Measurements from ENCODE around the gene CNPY4. TPM values are rescaled to one million over a fixed set of nuclear protein-coding genes. Genes with fewer than 3 reads are reported as not detected.
A peak's percentile ranks its signal among the peaks of the same experiment; 100 is the strongest.

The CNPY4 gene
- total RNA-seq, 1 experiment from 2014 or later, result 22.5 TPM

DNA sequence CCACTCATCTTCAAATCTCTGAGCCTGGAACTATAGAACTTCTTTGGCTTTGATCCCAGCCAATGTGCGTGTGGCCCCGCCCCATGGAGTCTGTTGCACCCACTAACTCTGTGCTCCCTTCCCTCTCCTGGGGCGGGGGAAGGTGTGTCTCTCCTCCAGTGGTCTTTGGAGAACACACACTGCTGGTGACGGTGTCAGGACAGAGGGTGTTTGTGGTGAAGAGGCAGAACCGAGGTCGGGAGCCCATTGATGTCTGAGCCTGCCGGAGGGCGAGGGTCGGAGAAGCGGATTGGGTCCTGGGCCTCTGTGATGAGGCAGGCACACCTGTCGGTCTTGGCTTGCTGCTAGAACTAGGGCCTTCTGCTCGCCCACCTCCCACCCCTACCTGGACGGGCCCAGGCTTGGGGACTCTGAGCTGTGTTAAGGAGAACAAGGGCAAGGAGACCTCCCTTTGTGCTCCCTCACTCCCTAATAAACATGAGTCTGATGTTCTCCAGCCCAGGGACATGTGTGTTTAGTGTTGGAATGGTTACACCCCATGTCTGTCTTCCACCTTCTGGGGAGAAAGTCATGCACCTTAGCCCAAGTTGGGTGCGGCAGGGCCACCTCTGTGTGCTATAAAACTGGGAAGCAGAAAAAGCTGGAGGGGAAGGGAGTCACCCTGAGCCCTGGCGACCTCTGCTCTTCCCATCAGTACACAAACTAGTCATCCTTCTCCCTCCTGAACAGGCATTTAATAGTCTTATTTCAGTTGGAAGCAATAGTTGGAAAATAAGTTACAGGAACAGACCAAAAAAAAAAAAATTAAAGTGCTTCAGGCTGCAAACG is 34.5 kb downstream of the CNPY4 start:
- H3K9me3 ChIP-seq (replicated peaks), result no peaks in the 10 kb centered on the region
- no peak overlapping the region for H3K27ac ChIP-seq
- no peak overlapping the region for H3K4me3 ChIP-seq
- H3K4me1 ChIP-seq (replicated peaks), result peaks cover 20% of the 10 kb centered on the region
- peaks cover 64% of the 10 kb centered on the region for H3K36me3 ChIP-seq
- DNase-seq (ENCODE audit: low read depth in 1 of 2, low spot score in 2 of 2), result no peak
- H3K27me3 ChIP-seq (replicated peaks), result no peaks in the 10 kb centered on the region

GRCh38 chr7:100154651-100155491 is 35.4 kb downstream of the CNPY4 start:
- no peak overlapping the region for H3K4me3 ChIP-seq
- no peaks in the 10 kb centered on the region for H3K9me3 ChIP-seq (replicated peaks)
- no peak for DNase-seq (ENCODE audit: low read depth in 1 of 2, low spot score in 2 of 2)
- H3K4me1 ChIP-seq (replicated peaks), result peaks cover 14% of the 10 kb centered on the region
- no peak overlapping the region for H3K27ac ChIP-seq
- peaks cover 64% of the 10 kb centered on the region for H3K36me3 ChIP-seq
- no peaks in the 10 kb centered on the region for H3K27me3 ChIP-seq (replicated peaks)

- DNase-seq (ENCODE audit: low read depth in 1 of 2, low spot score in 2 of 2), result no peak
- H3K4me3 ChIP-seq, result no peak overlapping the region
- H3K9me3 ChIP-seq (replicated peaks), result no peaks in the 10 kb centered on the region
- no peak overlapping the region for H3K27ac ChIP-seq
- peaks cover 64% of the 10 kb centered on the region for H3K36me3 ChIP-seq
- peaks cover 12% of the 10 kb centered on the region for H3K4me1 ChIP-seq (replicated peaks)
- no peaks in the 10 kb centered on the region for H3K27me3 ChIP-seq (replicated peaks)
Measured at GRCh38 chr7:100155553-100156317, 36.3 kb downstream of the CNPY4 start.

DNA sequence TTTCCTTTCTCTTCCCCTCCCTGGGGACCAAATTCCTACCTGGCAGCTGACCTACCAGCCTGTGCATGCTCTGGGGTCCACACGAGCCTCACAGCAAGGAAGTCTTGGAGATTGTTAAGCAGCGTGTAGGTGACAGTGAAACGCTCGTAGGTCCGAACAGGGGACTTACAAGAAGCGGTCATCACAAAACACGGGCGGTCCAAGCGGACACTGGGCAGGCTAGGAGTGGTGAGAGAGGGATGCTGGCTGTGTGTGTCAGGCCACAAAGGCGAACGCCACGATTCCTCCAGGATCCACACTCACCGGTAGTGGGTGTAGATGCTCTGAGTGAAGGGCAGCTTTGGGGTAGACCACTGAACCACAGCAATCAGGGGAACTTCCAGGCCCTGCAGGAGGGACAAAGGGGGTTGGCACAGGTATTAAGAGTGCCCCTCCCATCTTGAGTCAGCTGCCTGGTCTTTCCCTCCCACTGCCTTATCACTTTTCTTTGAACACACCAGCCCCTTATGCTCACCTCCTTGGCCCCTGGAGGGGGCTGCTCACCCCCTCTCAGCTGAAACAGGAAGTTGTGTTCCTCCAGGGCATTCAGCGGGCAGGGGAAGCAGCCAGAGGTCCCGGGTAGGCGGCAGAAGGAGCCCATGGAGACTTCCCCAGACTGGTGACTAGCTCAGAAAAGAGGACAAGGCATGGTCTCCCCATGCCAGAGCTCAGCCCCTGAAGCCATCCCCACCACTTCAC is 37.1 kb downstream of the CNPY4 start:
- Histone ChIP-seq H3K4me3 (peak overlapping the region; percentile 1; the same call in 1 of the 2 replicates), H3K4me1 (replicated peaks) (peaks cover 12% of the 10 kb centered on the region), H3K27ac (no peak overlapping the region), H3K9me3 (replicated peaks) (no peaks in the 10 kb centered on the region), H3K27me3 (replicated peaks) (no peaks in the 10 kb centered on the region), H3K36me3 (peaks cover 62% of the 10 kb centered on the region)
- no peak for DNase-seq (ENCODE audit: low read depth in 1 of 2, low spot score in 2 of 2)

DNA sequence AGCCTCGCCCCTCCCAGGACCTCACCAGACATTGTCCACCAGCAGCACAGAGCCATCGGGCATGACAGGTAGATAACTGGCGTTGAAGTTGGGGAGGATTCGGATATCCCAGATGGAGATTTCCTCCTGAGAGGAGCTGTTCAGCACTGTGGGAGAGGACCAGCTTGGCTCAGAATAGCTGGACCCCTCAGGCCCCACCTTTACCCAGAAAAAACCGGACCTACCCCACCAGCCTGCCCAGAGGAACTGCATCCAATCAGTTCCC is 37.6 kb downstream of the CNPY4 start:
- no peak for DNase-seq (ENCODE audit: low read depth in 1 of 2, low spot score in 2 of 2)
- peak overlapping the region; percentile 1; the same call in 1 of the 2 replicates for H3K4me3 ChIP-seq
- peaks cover 12% of the 10 kb centered on the region for H3K4me1 ChIP-seq (replicated peaks)
- no peak overlapping the region for H3K27ac ChIP-seq
- peaks cover 59% of the 10 kb centered on the region for H3K36me3 ChIP-seq
- H3K27me3 ChIP-seq (replicated peaks), result no peaks in the 10 kb centered on the region
- no peaks in the 10 kb centered on the region for H3K9me3 ChIP-seq (replicated peaks)

DNA sequence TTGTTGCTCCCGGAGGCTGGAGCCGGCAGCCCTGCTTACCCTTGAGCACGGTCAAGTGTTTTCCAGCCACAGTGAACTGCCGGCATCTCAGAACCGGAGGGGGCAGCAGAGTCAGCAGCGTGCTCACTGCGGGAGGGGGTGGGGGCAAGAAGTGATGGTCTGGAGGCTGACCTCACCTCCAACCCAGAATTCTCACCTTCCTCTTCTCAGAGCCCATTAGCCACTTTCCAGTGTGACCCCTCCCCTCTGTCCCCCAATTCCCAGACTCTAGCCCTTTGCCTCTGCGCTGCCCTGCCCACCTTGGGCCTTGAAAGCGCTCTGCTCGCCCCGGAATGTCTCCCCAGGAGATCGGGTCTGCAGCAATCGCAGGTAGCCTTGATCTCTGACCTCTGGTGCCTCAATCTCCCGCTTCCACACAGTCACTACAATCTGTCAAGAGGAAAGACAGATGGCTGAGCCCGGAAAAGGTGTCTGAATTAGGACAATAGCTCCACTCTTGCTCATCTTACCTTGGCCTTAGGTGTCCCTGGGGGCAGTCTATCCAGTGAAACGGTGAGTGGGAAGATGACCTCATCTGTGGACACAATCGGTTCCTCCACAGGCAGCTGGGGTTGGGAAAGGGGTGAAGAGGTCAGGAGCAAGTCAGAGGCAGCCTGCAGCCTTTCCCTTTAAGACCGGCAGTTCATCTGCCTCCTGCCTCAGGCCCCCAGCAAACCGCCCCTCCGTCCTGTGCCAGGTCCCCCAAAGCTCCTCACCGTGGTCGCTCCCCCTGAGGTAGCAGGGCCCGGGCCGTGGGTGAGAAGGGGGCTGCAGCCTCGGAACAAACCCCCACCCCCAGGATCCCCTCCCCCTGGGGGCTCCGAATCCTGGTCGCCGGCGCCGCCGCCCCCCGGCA is 38.1 kb downstream of the CNPY4 start:
- no peak for DNase-seq (ENCODE audit: low read depth in 1 of 2, low spot score in 2 of 2)
- H3K27ac ChIP-seq, result 0 out of 2 replicates have a peak overlapping the region, but pooled peaks have one; percentile 52
- no peaks in the 10 kb centered on the region for H3K27me3 ChIP-seq (replicated peaks)
- H3K4me1 ChIP-seq (replicated peaks), result peaks cover 12% of the 10 kb centered on the region
- no peaks in the 10 kb centered on the region for H3K9me3 ChIP-seq (replicated peaks)
- peak overlapping the region; percentile 98 for H3K4me3 ChIP-seq
- peaks cover 54% of the 10 kb centered on the region for H3K36me3 ChIP-seq

DNA sequence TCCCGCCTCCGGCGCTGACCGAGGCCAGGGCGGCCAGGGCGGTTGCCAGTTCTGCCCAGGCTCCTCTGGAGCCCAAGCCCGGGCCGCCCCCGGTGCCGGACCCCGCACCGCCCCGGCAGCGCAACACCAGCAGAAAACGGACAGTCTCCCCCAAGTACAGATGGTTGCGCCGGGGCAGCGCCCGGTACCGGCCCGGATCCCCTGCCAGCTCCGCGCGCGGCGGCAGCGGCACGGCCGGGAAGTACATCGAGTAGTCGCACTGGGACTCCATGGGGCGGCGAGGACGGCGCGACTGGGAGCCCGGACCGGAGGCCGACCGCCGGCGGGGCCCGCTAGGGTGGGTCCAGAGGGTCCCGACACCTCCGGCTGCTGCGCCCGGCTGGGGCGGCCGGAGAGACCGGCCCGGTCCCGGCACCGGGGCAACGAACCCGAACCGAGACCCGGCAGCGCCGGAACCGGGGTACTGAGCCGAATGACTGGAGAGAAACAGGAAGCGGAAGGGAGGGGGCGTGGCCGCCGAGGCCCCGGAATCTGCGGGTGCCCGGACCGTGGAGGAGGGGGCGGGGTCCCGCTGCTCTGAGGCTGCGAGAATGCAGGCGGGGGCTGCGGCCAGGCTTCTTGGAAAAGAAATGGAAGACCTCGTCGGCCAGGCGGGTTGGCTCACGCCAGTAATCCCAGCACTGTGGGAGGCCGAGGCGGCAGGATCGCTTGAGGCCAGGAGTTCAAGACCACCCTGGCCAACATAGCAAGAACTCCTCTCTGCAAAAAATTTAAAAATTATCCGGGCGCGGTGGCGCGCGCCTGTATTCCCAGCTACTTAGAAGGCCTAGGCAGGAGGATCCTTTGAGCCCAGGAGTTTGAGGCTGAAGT is 39.0 kb downstream of the CNPY4 start, which contains the start of gene TRAPPC14:
Gene TRAPPC14 (minus strand): TSS at position 495 of the 870 bp plus-strand sequence. CDS start 224 bp downstream, at position 271.
- peak; percentile 89 to 94 for DNase-seq (ENCODE audit: low read depth in 1 of 2, low spot score in 2 of 2)

DNA sequence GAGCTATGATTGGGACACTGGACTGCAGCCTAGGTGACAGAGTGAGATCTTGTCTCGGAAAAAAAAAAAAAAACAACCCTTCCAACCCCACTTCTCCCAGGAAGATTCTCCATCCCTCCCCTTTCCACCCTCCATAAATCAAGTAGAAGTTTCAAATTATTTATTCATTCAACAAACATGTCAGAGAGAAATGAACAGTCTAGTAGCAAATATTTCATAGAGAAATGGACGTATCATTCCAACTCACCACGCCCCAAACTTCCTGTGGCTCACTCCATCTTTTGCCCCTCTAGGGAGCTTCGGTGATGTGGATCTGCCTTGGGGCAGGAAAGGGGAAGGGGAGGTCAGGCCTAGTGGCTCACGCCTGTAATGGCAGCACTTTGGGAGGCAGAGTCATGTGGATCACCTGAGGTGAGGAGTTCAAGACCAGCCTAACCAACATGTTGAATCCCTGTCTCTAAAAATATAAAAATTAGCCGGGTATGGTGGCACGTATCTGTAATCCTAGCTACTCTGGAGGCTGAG is 39.7 kb downstream of the CNPY4 start:
- peaks cover 41% of the 10 kb centered on the region for H3K36me3 ChIP-seq
- H3K9me3 ChIP-seq (replicated peaks), result no peaks in the 10 kb centered on the region
- H3K4me3 ChIP-seq, result peak overlapping the region; percentile 98
- H3K27ac ChIP-seq, result no peak overlapping the region
- H3K27me3 ChIP-seq (replicated peaks), result no peaks in the 10 kb centered on the region
- peaks cover 12% of the 10 kb centered on the region for H3K4me1 ChIP-seq (replicated peaks)
- no peak for DNase-seq (ENCODE audit: low read depth in 1 of 2, low spot score in 2 of 2)

More for the DNA sequence above, 39.0 kb downstream of the CNPY4 start, which contains the start of gene TRAPPC14:
- Histone ChIP-seq H3K9me3 (replicated peaks) (no peaks in the 10 kb centered on the region), H3K4me3 (peak within 1 kb of the TSS; percentile 98), H3K4me1 (replicated peaks) (peaks cover 12% of the 10 kb centered on the region), H3K36me3 (peaks cover 48% of the 10 kb centered on the region), H3K27ac (peak within 1 kb of the TSS; percentile 52; the same call in 1 of the 2 replicates), H3K27me3 (replicated peaks) (no peaks in the 10 kb centered on the region)

DNA sequence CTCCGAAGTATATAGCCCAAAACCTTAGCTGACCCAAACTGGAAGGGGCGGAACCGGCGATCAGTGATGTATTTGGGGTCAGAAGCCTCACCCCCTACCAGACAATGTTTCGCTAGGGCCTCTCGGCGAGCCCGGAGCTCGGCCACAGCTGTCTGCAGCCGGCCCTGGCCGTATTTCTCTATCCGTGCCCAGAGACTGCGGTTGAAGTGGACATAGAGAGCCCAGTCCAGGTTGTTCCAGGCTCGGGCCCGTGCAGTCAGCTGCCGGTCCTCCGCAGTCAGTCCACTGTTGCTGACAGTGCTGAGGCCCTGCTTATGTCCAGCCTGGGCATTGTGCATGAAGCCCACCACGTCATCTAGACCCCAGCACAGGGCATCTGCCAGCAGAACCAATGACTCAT is 40.6 kb downstream of the CNPY4 start:
- Histone ChIP-seq H3K4me1 (replicated peaks) (peaks cover 12% of the 10 kb centered on the region), H3K27ac (no peak overlapping the region), H3K4me3 (no peak overlapping the region), H3K27me3 (replicated peaks) (no peaks in the 10 kb centered on the region), H3K9me3 (replicated peaks) (no peaks in the 10 kb centered on the region), H3K36me3 (peaks cover 35% of the 10 kb centered on the region)
- DNase-seq (ENCODE audit: low read depth in 1 of 2, low spot score in 2 of 2), result no peak

GRCh38 chr7:100163006-100163531 is 43.6 kb downstream of the CNPY4 start:
- no peak for DNase-seq (ENCODE audit: low read depth in 1 of 2, low spot score in 2 of 2)
- no peaks in the 10 kb centered on the region for H3K9me3 ChIP-seq (replicated peaks)
- no peaks in the 10 kb centered on the region for H3K27me3 ChIP-seq (replicated peaks)
- peaks cover 5% of the 10 kb centered on the region for H3K36me3 ChIP-seq
- peaks cover 8% of the 10 kb centered on the region for H3K4me1 ChIP-seq (replicated peaks)
- no peak overlapping the region for H3K4me3 ChIP-seq
- no peak overlapping the region for H3K27ac ChIP-seq

DNA sequence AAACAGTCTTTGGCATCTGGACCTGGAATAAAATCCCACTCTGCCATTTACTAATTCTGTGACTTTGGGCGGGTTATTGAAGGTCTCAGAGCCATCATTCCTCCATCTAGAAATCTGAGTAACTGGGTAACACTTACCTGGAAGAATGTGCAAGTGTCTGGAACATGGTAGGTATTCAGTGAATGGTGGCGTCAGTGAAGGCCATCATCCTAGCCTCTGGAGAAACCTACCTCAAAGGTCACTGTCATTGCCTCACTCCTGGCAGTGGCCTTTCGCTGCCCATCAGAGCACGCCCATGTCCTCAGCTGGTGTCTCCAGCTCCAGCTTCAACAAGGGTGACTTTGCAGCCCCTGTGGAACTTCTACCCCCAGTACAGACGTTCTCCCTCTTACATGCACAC is 44.4 kb downstream of the CNPY4 start:
- Histone ChIP-seq H3K9me3 (replicated peaks) (no peaks in the 10 kb centered on the region), H3K36me3 (no peaks in the 10 kb centered on the region), H3K4me1 (replicated peaks) (peaks cover 14% of the 10 kb centered on the region), H3K27ac (no peak overlapping the region), H3K27me3 (replicated peaks) (no peaks in the 10 kb centered on the region), H3K4me3 (no peak overlapping the region)
- DNase-seq (ENCODE audit: low read depth in 1 of 2, low spot score in 2 of 2), result no peak

Data from SJSA1 (cell line).